ENCODE measurements around the gene SIGLEC7. TPM values are rescaled to one million over a fixed set of nuclear protein-coding genes. Genes with fewer than 3 reads are reported as not detected.

Gene SIGLEC7
- total and polyA plus RNA-seq, 2 experiments from 2014 or later: not detected

DNA sequence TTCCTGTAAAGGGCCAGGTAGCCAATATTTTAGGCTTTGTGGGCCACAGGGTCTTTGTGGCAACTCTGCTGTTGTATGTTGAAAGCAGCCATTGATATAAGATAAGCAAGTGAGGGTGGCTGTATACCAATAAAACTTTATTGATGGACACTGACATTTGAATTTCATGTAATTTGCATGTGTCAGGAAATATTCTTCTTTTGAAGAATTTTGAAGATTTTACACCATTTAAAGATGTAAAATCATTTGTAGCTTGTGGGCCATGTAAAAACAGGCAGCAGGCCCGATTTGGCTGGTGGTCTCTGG, 31.5 kb upstream of the SIGLEC7 start:
- no peaks in the 10 kb centered on the region for H3K36me3 ChIP-seq (ENCODE audit: low read depth)
- DNase-seq: no peak
- TF ChIP-seq EZH2 (IDR thresholded peaks at IDR 0.05; ENCODE audit: insufficient read depth, poor library complexity, severe bottlenecking): no peak
- TF ChIP-seq EZH2phosphoT487 (IDR thresholded peaks at IDR 0.05; ENCODE audit: insufficient read depth, low read depth): no peak
- peaks cover 2% of the 10 kb centered on the region; the same call in 1 of the 2 replicates for H3K27me3 ChIP-seq (replicated peaks; ENCODE audit: insufficient read depth)
- H3K9me2 ChIP-seq (ENCODE audit: insufficient read depth): no peaks in the 10 kb centered on the region
- no peak overlapping the region for H3K9ac ChIP-seq
- H2AFZ ChIP-seq: no peak overlapping the region
- H3K79me2 ChIP-seq (ENCODE audit: insufficient read depth): peaks cover 24% of the 10 kb centered on the region
- H3K4me1 ChIP-seq (ENCODE audit: insufficient read depth): no peaks in the 10 kb centered on the region
- no peak overlapping the region for H3K27ac ChIP-seq
- in situ Hi-C loops (cut with MboI): no loop called here
- no peaks in the 10 kb centered on the region for H3F3A ChIP-seq (ENCODE audit: insufficient read depth)
- H3K9me3 ChIP-seq (ENCODE audit: low read depth): no peaks in the 10 kb centered on the region
- WGBS, 2 experiments (ENCODE audit: low coverage in 1 of 2, low lambda C conversion rate in 2 of 2, missing lambda C conversion rate in 2 of 2): 0 to 7% methylated on average over 1 of the region's 1 CpG
- no peak overlapping the region for H3K4me3 ChIP-seq
- no peak overlapping the region for H3K4me2 ChIP-seq (ENCODE audit: unreplicated experiment)
- no peaks in the 10 kb centered on the region for H4K20me1 ChIP-seq (ENCODE audit: insufficient read depth)

DNA sequence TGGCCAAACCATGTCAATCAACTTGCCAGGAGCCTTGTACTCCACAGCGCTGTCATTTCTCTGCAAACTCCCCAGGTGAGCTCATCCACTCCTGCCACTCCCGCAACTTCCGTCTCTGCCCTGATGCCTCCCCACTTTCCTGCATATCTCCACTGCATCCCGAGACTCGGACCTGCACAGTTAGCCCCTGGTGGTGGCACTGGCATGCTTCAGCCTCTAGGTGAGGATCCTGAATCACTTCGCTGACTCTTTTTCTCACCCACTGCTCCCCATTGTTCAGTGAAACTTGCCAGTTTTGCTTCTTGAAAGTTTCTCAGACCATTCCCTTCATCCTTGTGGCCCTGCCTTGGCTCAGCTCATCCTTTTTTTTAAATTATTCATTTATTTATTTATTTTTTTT, 30.5 kb upstream of the SIGLEC7 start:
- Histone ChIP-seq H3K4me2 (ENCODE audit: unreplicated experiment) (no peak overlapping the region), H3K9me3 (ENCODE audit: low read depth) (no peaks in the 10 kb centered on the region), H4K20me1 (ENCODE audit: insufficient read depth) (no peaks in the 10 kb centered on the region), H2AFZ (no peak overlapping the region), H3K4me1 (ENCODE audit: insufficient read depth) (no peaks in the 10 kb centered on the region), H3F3A (ENCODE audit: insufficient read depth) (no peaks in the 10 kb centered on the region), H3K27me3 (replicated peaks; ENCODE audit: insufficient read depth) (peaks cover 5% of the 10 kb centered on the region), H3K36me3 (ENCODE audit: low read depth) (no peaks in the 10 kb centered on the region), H3K79me2 (ENCODE audit: insufficient read depth) (peaks cover 14% of the 10 kb centered on the region), H3K27ac (no peak overlapping the region), H3K4me3 (no peak overlapping the region), H3K9me2 (ENCODE audit: insufficient read depth) (no peaks in the 10 kb centered on the region), H3K9ac (no peak overlapping the region)
- TF ChIP-seq EZH2 (IDR thresholded peaks at IDR 0.05; ENCODE audit: insufficient read depth, poor library complexity, severe bottlenecking): no peak
- TF ChIP-seq EZH2phosphoT487 (IDR thresholded peaks at IDR 0.05; ENCODE audit: insufficient read depth, low read depth): no peak
- 44 to 45% methylated on average over 6 of the region's 6 CpGs for WGBS, 2 experiments (ENCODE audit: low coverage in 1 of 2, low lambda C conversion rate in 2 of 2, missing lambda C conversion rate in 2 of 2)
- in situ Hi-C loops (cut with MboI): no loop called here
- DNase-seq: peak; percentile 28

DNA sequence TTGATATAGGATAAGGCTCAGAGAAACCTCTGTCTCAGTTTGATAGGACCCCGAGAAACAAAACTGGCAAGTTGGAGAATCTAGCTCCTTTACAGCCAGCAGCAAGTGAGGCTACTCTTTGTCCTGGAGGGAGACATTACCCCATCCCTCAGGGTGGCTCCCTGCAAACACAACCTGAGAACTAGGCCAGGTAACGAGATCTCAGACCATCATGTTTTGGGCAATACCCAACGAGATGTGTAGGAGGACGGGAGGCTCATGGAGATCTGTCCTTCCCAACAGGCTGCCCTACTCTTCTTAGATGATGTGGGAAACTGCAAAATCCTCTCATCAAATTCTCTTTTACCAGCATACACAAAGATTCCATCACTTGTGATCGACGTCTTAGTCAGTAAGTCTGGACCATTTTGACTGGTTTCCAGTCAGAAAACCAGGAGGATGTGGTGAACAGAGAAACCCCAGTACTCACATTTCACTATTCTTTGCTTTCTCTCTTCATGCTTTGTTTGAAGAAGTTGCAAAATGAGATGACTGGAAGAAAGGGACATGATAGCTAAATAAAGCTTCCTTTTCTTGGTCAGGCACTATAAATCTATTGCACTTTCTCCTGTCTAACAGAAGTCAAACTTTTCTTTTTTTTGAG, 27.9 kb upstream of the SIGLEC7 start:
- in situ Hi-C loops (cut with MboI): no loop called here
- TF ChIP-seq EZH2phosphoT487 (IDR thresholded peaks at IDR 0.05; ENCODE audit: insufficient read depth, low read depth): no peak
- TF ChIP-seq EZH2 (IDR thresholded peaks at IDR 0.05; ENCODE audit: insufficient read depth, poor library complexity, severe bottlenecking): no peak
- 40 to 46% methylated on average over 6 of the region's 6 CpGs for WGBS, 2 experiments (ENCODE audit: low coverage in 1 of 2, low lambda C conversion rate in 2 of 2, missing lambda C conversion rate in 2 of 2)

DNA sequence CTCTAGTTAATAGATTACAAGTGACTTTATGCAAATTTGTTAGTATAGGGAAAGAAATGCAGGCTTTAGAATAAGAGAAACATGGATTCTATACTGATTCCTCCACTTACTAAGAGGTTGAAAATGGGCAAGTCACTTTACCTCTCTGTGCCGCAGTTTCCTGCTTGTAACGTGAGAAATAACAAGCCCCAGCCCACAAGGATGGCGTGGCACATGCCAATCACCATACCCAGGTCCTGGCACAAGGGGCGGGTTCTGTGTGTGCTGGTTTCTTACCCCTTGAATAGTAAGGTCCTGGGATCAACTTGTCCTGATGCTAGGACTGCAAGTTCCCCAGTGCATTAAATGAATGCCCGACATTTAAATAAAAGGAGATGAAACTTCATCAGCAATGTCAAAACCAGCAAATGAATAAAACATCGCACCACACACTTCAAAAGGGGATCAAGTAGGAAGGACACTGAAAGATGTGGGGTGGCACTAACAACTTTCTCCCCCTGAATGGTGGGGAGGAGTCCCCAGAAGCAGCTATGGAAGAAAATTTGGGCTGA, 25.3 kb upstream of the SIGLEC7 start:
- Histone ChIP-seq H3K27ac (no peak overlapping the region), H3F3A (ENCODE audit: insufficient read depth) (no peaks in the 10 kb centered on the region), H3K4me1 (ENCODE audit: insufficient read depth) (no peaks in the 10 kb centered on the region), H3K9ac (no peak overlapping the region), H4K20me1 (ENCODE audit: insufficient read depth) (no peaks in the 10 kb centered on the region), H3K27me3 (replicated peaks; ENCODE audit: insufficient read depth) (peaks cover 11% of the 10 kb centered on the region), H2AFZ (no peak overlapping the region), H3K4me2 (ENCODE audit: unreplicated experiment) (no peak overlapping the region), H3K9me2 (ENCODE audit: insufficient read depth) (no peaks in the 10 kb centered on the region), H3K79me2 (ENCODE audit: insufficient read depth) (no peaks in the 10 kb centered on the region), H3K9me3 (ENCODE audit: low read depth) (no peaks in the 10 kb centered on the region), H3K36me3 (ENCODE audit: low read depth) (no peaks in the 10 kb centered on the region), H3K4me3 (no peak overlapping the region)
- in situ Hi-C loops (cut with MboI): no loop called here
- no peak for DNase-seq
- no peak for TF ChIP-seq EZH2 (IDR thresholded peaks at IDR 0.05; ENCODE audit: insufficient read depth, poor library complexity, severe bottlenecking)
- no peak for TF ChIP-seq EZH2phosphoT487 (IDR thresholded peaks at IDR 0.05; ENCODE audit: insufficient read depth, low read depth)
- 42 to 48% methylated on average over 6 of the region's 6 CpGs for WGBS, 2 experiments (ENCODE audit: low coverage in 1 of 2, low lambda C conversion rate in 2 of 2, missing lambda C conversion rate in 2 of 2)

More for the DNA sequence above, 27.9 kb upstream of the SIGLEC7 start:
- peaks cover 11% of the 10 kb centered on the region for H3K27me3 ChIP-seq (replicated peaks; ENCODE audit: insufficient read depth)
- H3K9me2 ChIP-seq (ENCODE audit: insufficient read depth): no peaks in the 10 kb centered on the region
- H3K9me3 ChIP-seq (ENCODE audit: low read depth): no peaks in the 10 kb centered on the region
- no peaks in the 10 kb centered on the region for H3K4me1 ChIP-seq (ENCODE audit: insufficient read depth)
- no peak overlapping the region for H3K4me3 ChIP-seq
- no peaks in the 10 kb centered on the region for H4K20me1 ChIP-seq (ENCODE audit: insufficient read depth)
- no peak for DNase-seq
- H3K9ac ChIP-seq: no peak overlapping the region
- no peak overlapping the region for H2AFZ ChIP-seq
- H3K27ac ChIP-seq: no peak overlapping the region
- H3F3A ChIP-seq (ENCODE audit: insufficient read depth): no peaks in the 10 kb centered on the region
- H3K36me3 ChIP-seq (ENCODE audit: low read depth): no peaks in the 10 kb centered on the region
- no peak overlapping the region for H3K4me2 ChIP-seq (ENCODE audit: unreplicated experiment)
- no peaks in the 10 kb centered on the region for H3K79me2 ChIP-seq (ENCODE audit: insufficient read depth)

Data from GM23248 (cell line).